Fibroblast of villous mesenchyme (primary cell): ENCODE measurements around the gene RBCK1. TPM values are rescaled to one million over a fixed set of nuclear protein-coding genes. Genes with fewer than 3 reads are reported as not detected.

ENCODE experiments used
- DNase-seq: peaks from one replicate; pipeline ENCODE4 v3.0.0-alpha.2; 2010; ENCODE audit warnings: low read depth
- H3K4me3 ChIP-seq: 2 replicates; pipeline ENCODE4 v1.5.1; 2011; ENCODE audit warnings: low read depth, mild to moderate bottlenecking, low read length
- total RNA-seq: library from RNA; depleted of rRNA; stranded (reverse); fragments of >200 nt; gene quantifications from 2 replicates; pipeline ENCODE4 v1.2.3, GENCODE V29; 2012
- TF ChIP-seq, protein P1 (sequence below): IDR thresholded peaks from 2 replicates; pipeline ENCODE4 v1.5.1; 2012; ENCODE audit warnings: low read depth, mild to moderate bottlenecking, low read length; ENCODE audit not compliant: insufficient read depth

The RBCK1 gene
- total RNA-seq, 1 donor: 59.2 TPM

DNA sequence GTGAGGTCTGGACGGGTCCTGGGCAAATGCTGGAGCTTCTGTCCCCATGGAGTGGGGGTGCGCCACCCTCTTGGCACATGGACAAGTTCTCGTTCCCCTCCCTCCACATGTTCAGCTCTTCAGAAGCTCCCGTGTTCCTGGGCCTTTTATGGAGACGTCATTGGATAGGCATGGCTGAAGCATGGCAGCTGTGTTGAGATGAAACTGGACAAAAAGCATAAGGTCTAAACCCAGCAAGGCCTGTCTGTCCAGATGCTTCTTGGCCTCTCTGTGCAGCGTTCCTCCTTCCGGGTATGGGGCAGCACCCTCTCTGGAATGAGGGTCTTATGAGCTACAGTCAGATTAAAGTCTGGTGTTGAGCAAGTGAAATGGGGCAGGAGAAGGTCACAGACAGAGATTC, 27.5 kb downstream of the RBCK1 start:
- no peak overlapping the region for H3K4me3 ChIP-seq
- peak; percentile 11 for DNase-seq
- TF ChIP-seq, protein P1, sequence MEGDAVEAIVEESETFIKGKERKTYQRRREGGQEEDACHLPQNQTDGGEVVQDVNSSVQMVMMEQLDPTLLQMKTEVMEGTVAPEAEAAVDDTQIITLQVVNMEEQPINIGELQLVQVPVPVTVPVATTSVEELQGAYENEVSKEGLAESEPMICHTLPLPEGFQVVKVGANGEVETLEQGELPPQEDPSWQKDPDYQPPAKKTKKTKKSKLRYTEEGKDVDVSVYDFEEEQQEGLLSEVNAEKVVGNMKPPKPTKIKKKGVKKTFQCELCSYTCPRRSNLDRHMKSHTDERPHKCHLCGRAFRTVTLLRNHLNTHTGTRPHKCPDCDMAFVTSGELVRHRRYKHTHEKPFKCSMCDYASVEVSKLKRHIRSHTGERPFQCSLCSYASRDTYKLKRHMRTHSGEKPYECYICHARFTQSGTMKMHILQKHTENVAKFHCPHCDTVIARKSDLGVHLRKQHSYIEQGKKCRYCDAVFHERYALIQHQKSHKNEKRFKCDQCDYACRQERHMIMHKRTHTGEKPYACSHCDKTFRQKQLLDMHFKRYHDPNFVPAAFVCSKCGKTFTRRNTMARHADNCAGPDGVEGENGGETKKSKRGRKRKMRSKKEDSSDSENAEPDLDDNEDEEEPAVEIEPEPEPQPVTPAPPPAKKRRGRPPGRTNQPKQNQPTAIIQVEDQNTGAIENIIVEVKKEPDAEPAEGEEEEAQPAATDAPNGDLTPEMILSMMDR: no peak

DNA sequence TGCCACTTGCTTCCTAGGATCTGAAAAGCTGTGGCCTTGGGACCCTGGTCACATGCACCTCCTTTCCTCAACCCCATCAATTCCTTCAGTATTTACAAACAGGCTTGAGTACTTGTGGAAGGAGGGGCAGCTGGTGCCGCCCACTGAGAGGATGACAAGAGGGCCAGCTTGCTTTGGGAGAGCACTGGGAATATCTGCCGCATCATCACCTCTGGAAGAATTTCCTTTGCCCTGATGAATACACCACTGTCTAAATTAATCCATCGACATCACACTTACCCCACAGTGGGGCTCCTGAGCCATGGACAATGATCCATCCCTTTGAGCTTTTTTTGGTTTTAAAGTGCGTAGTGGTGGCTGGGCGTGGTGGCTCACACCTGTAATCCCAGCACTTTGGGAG, 28.4 kb downstream of the RBCK1 start:
- TF ChIP-seq, protein P1: no peak
- H3K4me3 ChIP-seq: no peak overlapping the region
- DNase-seq: no peak

DNA sequence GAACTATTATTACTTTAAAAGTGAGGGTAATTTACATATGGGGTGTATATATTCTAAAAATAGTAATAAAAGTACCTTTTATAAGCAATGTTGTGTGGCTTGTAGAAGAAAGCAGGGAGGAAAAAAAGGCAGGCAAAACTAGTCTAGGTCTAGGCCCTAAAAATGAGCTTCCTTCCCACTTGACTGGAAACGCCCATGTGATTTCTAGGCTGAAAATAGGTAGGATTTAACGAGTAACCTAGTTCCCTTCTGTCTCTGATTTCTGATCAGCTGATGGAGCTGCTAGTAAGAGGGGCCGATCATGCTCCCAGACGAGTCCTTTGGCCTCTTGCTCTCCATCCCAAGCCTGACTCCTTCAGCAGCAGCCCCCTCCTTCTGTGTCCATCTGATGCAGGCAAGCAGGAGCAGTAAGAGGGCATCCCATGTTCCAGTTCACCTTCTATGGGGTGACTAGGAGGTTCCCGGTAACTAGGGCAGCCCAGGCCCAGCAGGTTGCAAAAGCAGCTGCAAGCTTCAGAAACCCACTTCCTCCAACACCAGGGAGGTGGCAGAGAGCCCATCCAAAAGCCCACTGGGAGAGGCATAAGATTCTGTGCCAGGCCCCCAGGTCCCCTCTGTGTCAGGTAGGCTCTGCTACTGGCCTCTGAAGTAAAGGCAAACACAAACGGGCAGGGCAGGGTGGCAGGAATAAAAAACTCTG, 29.8 kb downstream of the RBCK1 start:
- H3K4me3 ChIP-seq: no peak overlapping the region
- DNase-seq: no peak
- TF ChIP-seq, protein P1: no peak

DNA sequence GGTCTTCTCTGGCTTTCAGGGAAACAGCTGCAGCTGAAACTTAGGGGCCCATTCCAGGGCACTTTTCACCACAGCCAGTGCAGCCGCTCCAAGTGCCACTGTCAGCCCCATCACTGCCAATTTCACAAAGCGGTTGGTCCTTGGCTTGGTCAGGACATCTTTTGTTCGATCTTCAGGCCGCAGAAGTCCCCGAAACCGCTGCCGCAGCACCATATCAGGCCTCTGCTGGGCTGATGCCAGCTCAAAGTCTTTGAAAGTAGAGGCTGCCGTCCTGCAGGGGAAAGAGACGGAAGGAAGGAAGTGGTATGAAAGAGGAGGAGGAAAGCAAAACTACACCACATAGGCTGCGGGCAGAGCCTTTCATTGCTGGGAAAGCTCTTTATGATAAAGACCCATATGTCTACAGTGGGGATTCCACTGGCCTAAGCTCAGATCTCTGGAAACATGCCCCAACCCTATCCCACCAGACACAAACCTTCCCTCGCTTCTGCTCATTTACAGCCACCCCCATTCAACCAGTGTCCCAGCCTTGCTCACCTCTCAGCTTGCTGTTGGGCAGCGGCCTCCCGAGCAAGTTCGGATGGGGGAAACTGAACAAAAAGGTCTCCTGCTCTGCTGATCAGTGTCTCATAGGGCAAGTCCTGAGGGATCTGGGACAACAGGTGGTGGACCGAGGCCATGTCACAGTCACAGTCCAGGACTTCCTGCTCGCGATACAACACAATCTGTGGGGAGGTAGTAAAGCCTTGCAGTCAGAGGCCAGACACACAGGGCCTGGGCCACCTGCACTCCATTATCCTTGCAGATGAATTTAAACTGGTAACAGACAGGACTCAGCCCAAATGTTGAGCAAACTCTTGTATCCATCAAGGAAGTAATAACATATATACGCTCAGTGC, 30.7 kb downstream of the RBCK1 start:
- TF ChIP-seq, protein P1: no peak
- no peak overlapping the region for H3K4me3 ChIP-seq
- no peak for DNase-seq

DNA sequence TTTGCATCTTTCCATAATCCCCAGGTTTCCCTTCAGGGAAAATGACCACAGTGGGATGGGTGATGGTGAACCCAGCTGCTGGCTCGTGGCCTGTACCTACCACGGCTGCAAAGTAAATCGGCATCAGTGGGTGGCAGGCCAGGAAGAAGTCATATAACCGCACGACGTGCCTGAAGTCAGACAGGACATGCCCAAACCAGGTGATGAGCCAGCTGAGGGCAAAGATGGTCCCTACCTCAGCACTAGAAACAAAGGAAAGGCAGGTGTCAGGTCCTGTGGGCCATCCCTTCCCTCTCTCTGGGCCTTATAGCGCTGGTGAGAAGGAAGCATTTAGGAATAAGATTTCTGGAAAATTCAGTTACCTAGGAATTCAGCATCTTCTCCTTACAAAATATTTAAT, 32.0 kb downstream of the RBCK1 start:
- H3K4me3 ChIP-seq: no peak overlapping the region
- TF ChIP-seq, protein P1: no peak
- no peak for DNase-seq

DNA sequence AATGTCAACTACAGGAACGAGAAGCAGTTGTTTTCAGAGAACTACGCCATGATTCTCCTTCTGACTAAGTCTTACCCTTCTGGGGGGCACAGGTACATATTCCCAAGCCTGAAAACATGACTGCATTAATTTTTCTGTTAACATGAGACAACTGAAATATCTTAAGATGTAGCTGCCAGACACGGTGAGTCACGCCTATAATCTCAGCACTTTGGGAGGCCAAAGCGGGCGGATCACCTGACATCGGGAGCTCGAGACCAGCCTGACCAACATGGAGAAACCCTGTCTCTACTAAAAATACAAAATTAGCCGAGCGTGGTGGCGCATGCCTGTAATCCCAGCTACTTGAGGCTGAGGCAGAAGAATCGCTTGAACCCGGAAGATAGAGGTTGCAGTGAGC, 32.5 kb downstream of the RBCK1 start:
- peak; percentile 32 for DNase-seq
- TF ChIP-seq, protein P1: no peak
- H3K4me3 ChIP-seq: no peak overlapping the region
